Trophoblast cell (in vitro differentiated cells and primary cell): ENCODE data around the gene LGSN.

Source experiments
- DNase-seq, 2 donors: peaks; one replicate each; pipeline ENCODE4 v3.0.0-alpha.2; 2016
- H2AFZ ChIP-seq: 2 replicates; pipeline ENCODE4 v1.6.1; 2013; ENCODE audit warnings: low read length, moderate library complexity, mild to moderate bottlenecking; ENCODE audit not compliant: insufficient read depth, poor library complexity
- H2AK5ac ChIP-seq: 2 replicates; pipeline ENCODE4 v1.6.1; 2013; ENCODE audit warnings: mild to moderate bottlenecking, low read length
- H2BK120ac ChIP-seq: 2 replicates; pipeline ENCODE4 v1.6.1; 2013; ENCODE audit warnings: low read length, mild to moderate bottlenecking, moderate library complexity; ENCODE audit not compliant: insufficient read depth, poor library complexity
- H2BK12ac ChIP-seq: 2 replicates; pipeline ENCODE4 v1.6.1; 2013; ENCODE audit warnings: mild to moderate bottlenecking, low read length, moderate library complexity
- H2BK5ac ChIP-seq: 2 replicates; pipeline ENCODE4 v1.6.1; 2013; ENCODE audit warnings: low read length, low read depth, moderate library complexity, mild to moderate bottlenecking; ENCODE audit not compliant: poor library complexity
- H3K14ac ChIP-seq: 2 replicates; pipeline ENCODE4 v1.6.1; 2013; ENCODE audit warnings: mild to moderate bottlenecking, low read length
- H3K18ac ChIP-seq: 2 replicates; pipeline ENCODE4 v1.6.1; 2013; ENCODE audit warnings: mild to moderate bottlenecking, low read length
- H3K23ac ChIP-seq: 2 replicates; pipeline ENCODE4 v1.6.1; 2013; ENCODE audit warnings: low read length
- H3K27ac ChIP-seq: 2 replicates; pipeline ENCODE4 v1.5.1; 2013; ENCODE audit warnings: low read depth, mild to moderate bottlenecking, inconsistent platforms, low read length, moderate library complexity
- H3K27me3 ChIP-seq: 2 replicates; pipeline ENCODE4 v1.6.1; 2013; ENCODE audit warnings: inconsistent platforms, mild to moderate bottlenecking, low read length, moderate library complexity; ENCODE audit not compliant: insufficient read depth
- H3K36me3 ChIP-seq, 2 experiments: 1 replicate in 1 of 2; 2 replicates in 1 of 2; pipeline ENCODE4 v1.6.1; 2013; ENCODE audit warnings: low read length in 2 of 2, mild to moderate bottlenecking in 2 of 2, moderate library complexity in 1 of 2; ENCODE audit not compliant: insufficient read depth in 2 of 2, control insufficient read depth in 1 of 2
- H3K4ac ChIP-seq: 2 replicates; pipeline ENCODE4 v1.6.1; 2013; ENCODE audit warnings: low read depth, mild to moderate bottlenecking, low read length, moderate library complexity
- H3K4me1 ChIP-seq, 2 experiments: 1 replicate in 1 of 2; 2 replicates in 1 of 2; pipeline ENCODE4 v1.6.1; 2013; ENCODE audit warnings: low read length in 2 of 2, mild to moderate bottlenecking in 2 of 2, moderate library complexity in 1 of 2; ENCODE audit not compliant: insufficient read depth in 2 of 2, control insufficient read depth in 1 of 2
- H3K4me2 ChIP-seq: 2 replicates; pipeline ENCODE4 v1.6.1; 2013; ENCODE audit warnings: inconsistent platforms, mild to moderate bottlenecking, low read length, moderate library complexity
- H3K4me3 ChIP-seq: 2 replicates; pipeline ENCODE4 v1.5.1; 2013; ENCODE audit warnings: mild to moderate bottlenecking, low read depth, low read length, inconsistent platforms
- H3K79me1 ChIP-seq: one replicate; pipeline ENCODE4 v1.6.1; 2013; ENCODE audit warnings: low read length
- H3K79me2 ChIP-seq: 2 replicates; pipeline ENCODE4 v1.6.1; 2013; ENCODE audit warnings: low read length, mild to moderate bottlenecking; ENCODE audit not compliant: control insufficient read depth, insufficient read depth, poor library complexity
- H3K9ac ChIP-seq: 2 replicates; pipeline ENCODE4 v1.6.1; 2013; ENCODE audit warnings: mild to moderate bottlenecking, low read length
- H3K9me3 ChIP-seq: 2 replicates; pipeline ENCODE4 v1.6.1; 2013; ENCODE audit warnings: low read depth, mild to moderate bottlenecking, control low read depth, inconsistent platforms, low read length; ENCODE audit not compliant: insufficient read depth
- H4K12ac ChIP-seq: 2 replicates; pipeline ENCODE4 v1.6.1; 2013; ENCODE audit warnings: low read depth, mild to moderate bottlenecking, low read length, moderate library complexity
- H4K8ac ChIP-seq: 2 replicates; pipeline ENCODE4 v1.6.1; 2013; ENCODE audit warnings: low read depth, mild to moderate bottlenecking, low read length, moderate library complexity
- H4K91ac ChIP-seq: one replicate; pipeline ENCODE4 v1.6.1; 2013; ENCODE audit warnings: low read depth, mild to moderate bottlenecking, low read length, moderate library complexity
- WGBS: extraction: QIAGEN DNeasy Blood & Tissue Kit; methylation state at CpG from one replicate; pipeline ENCODE4 v1.1.7; 2013; ENCODE audit warnings: missing lambda C conversion rate; ENCODE audit not compliant: insufficient read length, insufficient coverage; ENCODE audit errors: extremely low coverage; 5-methylcytosine and 5-hydroxymethylcytosine counted together

The LGSN gene

DNA sequence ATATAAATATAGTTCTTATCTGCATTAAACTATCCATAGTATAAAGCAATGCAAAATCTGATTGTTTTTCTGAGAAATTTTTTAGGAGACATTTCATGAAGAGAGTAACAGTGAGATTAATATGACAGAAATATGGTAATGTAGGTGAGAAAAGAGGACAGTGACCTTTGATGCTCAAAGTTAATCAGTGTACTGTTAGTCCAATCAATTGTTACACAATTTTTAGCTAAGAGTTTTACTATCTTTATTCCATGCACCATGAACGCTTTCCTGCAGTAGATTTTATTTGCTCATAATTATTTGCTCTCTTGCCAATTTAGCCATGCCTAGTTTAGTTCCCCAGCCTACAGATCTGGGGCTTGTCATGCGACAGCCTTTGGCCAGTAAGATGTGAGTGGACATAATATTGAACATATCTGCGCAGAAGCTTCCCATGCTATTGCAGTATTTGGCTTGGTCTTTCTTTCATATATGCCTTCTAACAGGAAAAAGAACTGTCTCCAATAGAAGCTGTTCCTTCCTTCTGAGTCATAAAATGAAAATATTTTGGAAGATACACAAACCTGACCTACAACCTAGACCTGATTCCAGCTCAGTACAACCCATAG lies 69.8 kb downstream of the LGSN start:
- H3K14ac ChIP-seq, result no peak overlapping the region
- H3K36me3 ChIP-seq, result no peaks in the 10 kb centered on the region
- no peak for DNase-seq
- H3K79me2 ChIP-seq, result no peaks in the 10 kb centered on the region
- H2BK120ac ChIP-seq, result no peak overlapping the region
- no peak overlapping the region for H3K18ac ChIP-seq
- no peaks in the 10 kb centered on the region for H3K9me3 ChIP-seq
- no CpG with 5 or more reads among the region's 3 CpGs for WGBS
- H3K23ac ChIP-seq, result no peak overlapping the region
- H4K8ac ChIP-seq, result no peak overlapping the region
- no peak overlapping the region for H3K9ac ChIP-seq
- H3K4me3 ChIP-seq, result no peak overlapping the region
- H2AK5ac ChIP-seq, result no peak overlapping the region
- H2BK12ac ChIP-seq, result no peak overlapping the region
- H3K27me3 ChIP-seq, result no peaks in the 10 kb centered on the region
- H3K4me2 ChIP-seq, result no peak overlapping the region
- H3K27ac ChIP-seq, result no peak overlapping the region
- no peak overlapping the region for H2BK5ac ChIP-seq
- no peak overlapping the region for H4K91ac ChIP-seq
- H3K79me1 ChIP-seq, result no peaks in the 10 kb centered on the region
- no peak overlapping the region for H2AFZ ChIP-seq
- H3K4me1 ChIP-seq, result no peaks in the 10 kb centered on the region
- H4K12ac ChIP-seq, result no peak overlapping the region
- H3K4ac ChIP-seq, result no peak overlapping the region

DNA sequence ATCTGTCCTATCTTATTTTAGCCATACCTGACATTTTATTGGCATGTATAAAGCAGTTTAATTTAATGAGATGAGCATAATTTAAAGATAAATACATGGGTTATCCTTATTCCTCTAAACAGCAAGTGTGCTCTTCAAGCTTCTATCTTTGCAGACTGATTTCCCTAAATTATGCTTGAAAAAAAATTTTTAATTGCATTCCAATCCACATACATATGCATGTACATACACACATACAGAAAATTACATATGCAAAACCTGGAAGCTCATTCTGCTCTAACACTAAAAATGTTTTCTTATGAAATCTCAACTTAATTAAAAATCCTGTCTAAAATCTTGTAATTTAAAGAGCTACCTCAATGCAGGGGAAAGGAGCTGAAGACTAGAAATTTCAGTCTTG lies 73.2 kb downstream of the LGSN start:
- Histone ChIP-seq H3K27ac (no peak overlapping the region), H3K9ac (no peak overlapping the region), H2BK12ac (no peak overlapping the region), H3K4me3 (no peak overlapping the region), H3K4me1 (no peaks in the 10 kb centered on the region), H2AK5ac (no peak overlapping the region), H3K23ac (no peak overlapping the region), H3K36me3 (no peaks in the 10 kb centered on the region), H3K79me1 (no peaks in the 10 kb centered on the region), H3K9me3 (no peaks in the 10 kb centered on the region), H4K12ac (no peak overlapping the region), H3K4me2 (no peak overlapping the region), H2BK5ac (no peak overlapping the region), H3K27me3 (no peaks in the 10 kb centered on the region), H3K4ac (no peak overlapping the region), H4K91ac (no peak overlapping the region), H3K14ac (no peak overlapping the region), H2BK120ac (no peak overlapping the region), H3K18ac (no peak overlapping the region), H2AFZ (no peak overlapping the region), H3K79me2 (no peaks in the 10 kb centered on the region), H4K8ac (no peak overlapping the region)
- no peak for DNase-seq

GRCh38 chr6:63245909-63246308 lies 73.9 kb downstream of the LGSN start:
- no peak overlapping the region for H3K4me3 ChIP-seq
- H2BK12ac ChIP-seq, result no peak overlapping the region
- no peak overlapping the region for H3K4me2 ChIP-seq
- H2BK120ac ChIP-seq, result no peak overlapping the region
- H2AK5ac ChIP-seq, result no peak overlapping the region
- H3K14ac ChIP-seq, result no peak overlapping the region
- H3K18ac ChIP-seq, result no peak overlapping the region
- no peak for DNase-seq
- H3K27ac ChIP-seq, result no peak overlapping the region
- H4K8ac ChIP-seq, result no peak overlapping the region
- H3K9me3 ChIP-seq, result no peaks in the 10 kb centered on the region
- no peaks in the 10 kb centered on the region for H3K4me1 ChIP-seq
- no peaks in the 10 kb centered on the region for H3K79me1 ChIP-seq
- H4K12ac ChIP-seq, result no peak overlapping the region
- no peak overlapping the region for H2AFZ ChIP-seq
- H2BK5ac ChIP-seq, result no peak overlapping the region
- no peak overlapping the region for H4K91ac ChIP-seq
- H3K23ac ChIP-seq, result no peak overlapping the region
- no peaks in the 10 kb centered on the region for H3K79me2 ChIP-seq
- no peak overlapping the region for H3K9ac ChIP-seq
- H3K27me3 ChIP-seq, result no peaks in the 10 kb centered on the region
- no peak overlapping the region for H3K4ac ChIP-seq
- H3K36me3 ChIP-seq, result no peaks in the 10 kb centered on the region
- WGBS, result no CpG with 5 or more reads among the region's 1 CpG

- Histone ChIP-seq H2BK12ac (no peak overlapping the region), H2BK5ac (no peak overlapping the region), H3K79me2 (no peaks in the 10 kb centered on the region), H3K23ac (no peak overlapping the region), H3K27ac (no peak overlapping the region), H3K4ac (no peak overlapping the region), H2AFZ (no peak overlapping the region), H3K79me1 (no peaks in the 10 kb centered on the region), H3K4me3 (no peak overlapping the region), H4K12ac (no peak overlapping the region), H4K91ac (no peak overlapping the region), H4K8ac (no peak overlapping the region), H3K9ac (no peak overlapping the region), H3K36me3 (no peaks in the 10 kb centered on the region), H3K9me3 (no peaks in the 10 kb centered on the region), H2AK5ac (no peak overlapping the region), H2BK120ac (no peak overlapping the region), H3K18ac (no peak overlapping the region), H3K14ac (no peak overlapping the region), H3K27me3 (no peaks in the 10 kb centered on the region), H3K4me2 (no peak overlapping the region), H3K4me1 (no peaks in the 10 kb centered on the region)
- no CpG with 5 or more reads among the region's 2 CpGs for WGBS
- no peak for DNase-seq
Observed at GRCh38 chr6:63245420-63245819, 74.4 kb downstream of the LGSN start.
